Fibroblast of the aortic adventitia (primary cell): ENCODE data around the gene MTRR. TPM values are rescaled to one million over a fixed set of nuclear protein-coding genes. Genes with fewer than 3 reads are reported as not detected.

ENCODE experiments used
- DNase-seq: peaks from one replicate; pipeline ENCODE4 v3.0.0-alpha.2; 2010; ENCODE audit warnings: low read depth
- H3K4me3 ChIP-seq: 2 replicates; pipeline ENCODE4 v1.5.1; 2011; ENCODE audit warnings: low read depth, mild to moderate bottlenecking, control low read depth, low read length, moderate library complexity
- total RNA-seq: library from RNA; depleted of rRNA; stranded (reverse); fragments of >200 nt; gene quantifications from 2 replicates; pipeline ENCODE4 v1.2.3, GENCODE V29; 2012; ENCODE audit warnings: low replicate concordance
- TF ChIP-seq, protein P1 (sequence below): IDR thresholded peaks from 2 replicates; pipeline ENCODE4 v1.5.1; 2011; ENCODE audit warnings: mild to moderate bottlenecking, low read length, control low read depth, inconsistent platforms; ENCODE audit not compliant: insufficient read depth

The MTRR gene
- total RNA-seq, 1 donor: 40.3 TPM

DNA sequence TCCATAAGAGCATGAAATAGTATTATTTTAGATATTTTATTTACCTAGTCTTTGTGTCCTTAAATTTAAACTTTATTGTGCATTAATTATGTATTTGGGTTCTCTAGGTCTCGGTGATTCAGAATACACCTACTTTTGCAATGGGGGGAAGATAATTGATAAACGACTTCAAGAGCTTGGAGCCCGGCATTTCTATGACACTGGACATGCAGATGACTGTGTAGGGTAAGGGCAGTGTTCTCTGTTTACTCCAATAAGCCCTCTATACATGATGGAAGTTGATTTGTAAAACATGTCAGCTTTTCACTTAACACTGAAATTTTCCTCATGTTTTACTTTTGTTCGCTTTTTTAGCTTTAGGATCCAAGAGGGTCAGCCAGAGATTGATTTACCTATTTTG lies 6.2 kb downstream of the MTRR start:
- no peak for DNase-seq
- TF ChIP-seq, protein P1, sequence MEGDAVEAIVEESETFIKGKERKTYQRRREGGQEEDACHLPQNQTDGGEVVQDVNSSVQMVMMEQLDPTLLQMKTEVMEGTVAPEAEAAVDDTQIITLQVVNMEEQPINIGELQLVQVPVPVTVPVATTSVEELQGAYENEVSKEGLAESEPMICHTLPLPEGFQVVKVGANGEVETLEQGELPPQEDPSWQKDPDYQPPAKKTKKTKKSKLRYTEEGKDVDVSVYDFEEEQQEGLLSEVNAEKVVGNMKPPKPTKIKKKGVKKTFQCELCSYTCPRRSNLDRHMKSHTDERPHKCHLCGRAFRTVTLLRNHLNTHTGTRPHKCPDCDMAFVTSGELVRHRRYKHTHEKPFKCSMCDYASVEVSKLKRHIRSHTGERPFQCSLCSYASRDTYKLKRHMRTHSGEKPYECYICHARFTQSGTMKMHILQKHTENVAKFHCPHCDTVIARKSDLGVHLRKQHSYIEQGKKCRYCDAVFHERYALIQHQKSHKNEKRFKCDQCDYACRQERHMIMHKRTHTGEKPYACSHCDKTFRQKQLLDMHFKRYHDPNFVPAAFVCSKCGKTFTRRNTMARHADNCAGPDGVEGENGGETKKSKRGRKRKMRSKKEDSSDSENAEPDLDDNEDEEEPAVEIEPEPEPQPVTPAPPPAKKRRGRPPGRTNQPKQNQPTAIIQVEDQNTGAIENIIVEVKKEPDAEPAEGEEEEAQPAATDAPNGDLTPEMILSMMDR: no peak
- no peak overlapping the region for H3K4me3 ChIP-seq

DNA sequence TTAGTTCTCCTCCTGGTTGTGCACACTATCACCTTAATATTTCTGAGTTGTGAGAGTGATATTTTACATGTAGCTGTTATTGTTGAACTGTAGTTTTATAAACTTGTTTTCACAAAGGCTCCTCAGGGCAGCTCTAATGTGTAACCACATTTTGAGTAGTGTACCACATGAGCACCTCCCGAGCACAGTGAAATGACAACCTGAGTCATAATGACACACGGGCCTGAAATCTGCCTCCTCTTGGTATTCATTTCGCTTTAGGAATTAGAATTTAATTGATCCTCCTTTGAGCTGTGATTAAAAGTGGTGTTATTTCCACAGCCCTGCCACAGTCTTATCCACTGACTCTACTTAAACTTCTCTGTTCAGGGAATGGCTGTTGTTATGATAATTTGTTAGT lies 7.9 kb downstream of the MTRR start:
- TF ChIP-seq, protein P1: no peak
- DNase-seq: peak; percentile 31
- no peak overlapping the region for H3K4me3 ChIP-seq

DNA sequence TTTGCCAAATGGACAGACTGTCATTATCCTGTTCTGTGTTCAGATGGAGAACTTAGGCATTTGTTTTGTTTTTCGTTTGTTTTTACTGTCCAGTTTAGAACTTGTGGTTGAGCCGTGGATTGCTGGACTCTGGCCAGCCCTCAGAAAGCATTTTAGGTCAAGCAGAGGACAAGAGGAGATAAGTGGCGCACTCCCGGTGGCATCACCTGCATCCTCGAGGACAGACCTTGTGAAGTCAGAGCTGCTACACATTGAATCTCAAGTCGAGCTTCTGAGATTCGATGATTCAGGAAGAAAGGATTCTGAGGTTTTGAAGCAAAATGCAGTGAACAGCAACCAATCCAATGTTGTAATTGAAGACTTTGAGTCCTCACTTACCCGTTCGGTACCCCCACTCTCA lies 8.9 kb downstream of the MTRR start:
- DNase-seq: no peak
- H3K4me3 ChIP-seq: no peak overlapping the region
- TF ChIP-seq, protein P1: no peak

GRCh38 chr5:7878381-7878873 lies 9.5 kb downstream of the MTRR start:
- TF ChIP-seq, protein P1: no peak
- DNase-seq: peak; percentile 73
- no peak overlapping the region for H3K4me3 ChIP-seq

- no peak overlapping the region for H3K4me3 ChIP-seq
- TF ChIP-seq, protein P1: no peak
- DNase-seq: no peak
These were observed 12.1 kb downstream of the MTRR start for GRCh38 chr5:7881091-7881490.

DNA sequence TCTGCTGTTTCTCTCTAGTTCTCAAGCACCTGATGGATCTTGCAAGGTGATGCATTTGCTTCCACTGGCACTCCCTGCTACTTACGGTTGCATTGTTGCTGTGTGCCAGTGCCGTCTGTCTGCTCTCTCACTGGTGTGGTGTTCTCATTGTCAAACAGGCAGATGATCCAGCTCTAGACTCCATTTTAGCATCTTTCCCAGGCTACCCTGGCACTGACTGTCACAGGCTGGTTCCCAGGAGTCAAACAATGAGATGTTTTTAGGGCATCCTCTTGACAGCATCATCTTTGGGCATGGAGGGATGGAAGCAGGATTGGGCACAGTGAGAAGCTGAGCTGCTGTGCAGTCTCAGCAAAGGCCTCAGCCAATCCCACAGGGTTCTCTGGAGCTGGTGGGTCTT lies 12.9 kb downstream of the MTRR start:
- no peak overlapping the region for H3K4me3 ChIP-seq
- TF ChIP-seq, protein P1: no peak
- no peak for DNase-seq

DNA sequence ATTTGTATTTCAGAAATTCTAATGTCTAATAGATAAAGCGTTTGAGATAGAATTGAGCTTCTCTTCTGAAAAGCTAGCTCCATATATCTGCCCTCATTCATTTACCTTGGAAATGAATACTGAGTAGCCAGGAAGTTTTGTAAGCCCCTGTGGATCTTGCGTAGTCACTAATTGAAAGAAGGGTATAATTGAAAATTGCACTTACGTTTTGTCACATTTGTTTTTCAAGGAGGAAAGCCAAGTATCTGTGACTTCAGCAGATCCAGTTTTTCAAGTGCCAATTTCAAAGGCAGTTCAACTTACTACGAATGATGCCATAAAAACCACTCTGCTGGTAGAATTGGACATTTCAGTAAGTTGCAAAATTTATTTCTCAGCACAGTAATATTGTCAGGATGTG lies 14.0 kb downstream of the MTRR start:
- no peak for DNase-seq
- TF ChIP-seq, protein P1: no peak
- H3K4me3 ChIP-seq: no peak overlapping the region
